PC-9 (cell line): ENCODE results near the gene BEX4. TPM values are rescaled to one million over a fixed set of nuclear protein-coding genes. Genes with fewer than 3 reads are reported as not detected.
"Not testable (repeated sequence)": the region's sequence is repeated elsewhere in the genome, so short reads cannot be mapped to it uniquely, and the experiment has no call there.

Experiments
- BruUV-seq: library from RNA; stranded (reverse); fragments of 400-500 nt; replicated peaks from 2 replicates; lab custom pipeline; 2021; lab: Mats Ljungman, UMichigan
- CTCF ChIA-PET: fragments of 300-600 bp; sonication (Branson Sonifier 250); formaldehyde crosslinking; loops from one replicate; lab custom pipeline; 2022; ENCODE audit warnings: antibody characterized with exemption; lab: Charles Lee
- POLR2A ChIA-PET: fragments of 300-600 bp; sonication (Branson Sonifier 250); formaldehyde crosslinking; loops from one replicate; lab custom pipeline; 2022; ENCODE audit warnings: antibody characterized with exemption; ENCODE audit not compliant: unreplicated experiment; lab: Charles Lee
- DNase-seq, 2 experiments: peaks; one replicate each; pipeline versions ENCODE4 v3.0.0 to v3.0.0-alpha.2; 2015 to 2022; ENCODE audit warnings: mixed read lengths in 1 of 2
- H2AFZ ChIP-seq: fragments of 200-600 bp; sonication (generic); 2 replicates; pipeline ENCODE4 v1.8.1; 2017; ENCODE audit warnings: antibody characterized with exemption
- H3F3A ChIP-seq: fragments of 200-600 bp; sonication (generic); 2 replicates; pipeline ENCODE4 v1.8.1; 2017; ENCODE audit warnings: antibody characterized with exemption, mild to moderate bottlenecking, low read depth; ENCODE audit not compliant: insufficient read depth
- H3K27ac ChIP-seq: fragments of 200-600 bp; sonication (generic); 2 replicates; pipeline ENCODE4 v1.6.1; 2016; ENCODE audit warnings: mixed run types
- H3K27me3 ChIP-seq: fragments of 200-600 bp; sonication (generic); 2 replicates; pipeline ENCODE4 v1.6.1; 2016; ENCODE audit warnings: low read depth, mixed run types; ENCODE audit not compliant: insufficient read depth
- H3K36me3 ChIP-seq: fragments of 200-600 bp; sonication (generic); 2 replicates; pipeline ENCODE4 v1.6.1; 2016; ENCODE audit warnings: low read depth, mixed run types
- H3K4me1 ChIP-seq: fragments of 200-600 bp; sonication (generic); replicated peaks from 2 replicates; pipeline ENCODE4 v1.6.1; 2016; ENCODE audit warnings: mixed run types; ENCODE audit not compliant: insufficient read depth
- H3K4me2 ChIP-seq: fragments of 200-600 bp; sonication (generic); 2 replicates; pipeline ENCODE4 v1.6.1; 2017; ENCODE audit warnings: mixed run types
- H3K4me3 ChIP-seq: fragments of 200-600 bp; sonication (generic); 2 replicates; pipeline ENCODE4 v1.6.1; 2016; ENCODE audit warnings: mixed run types
- H3K79me2 ChIP-seq: fragments of 200-600 bp; sonication (generic); 2 replicates; pipeline ENCODE4 v1.6.1; 2017; ENCODE audit warnings: low read depth, mixed run types
- H3K9me2 ChIP-seq: fragments of 200-600 bp; sonication (generic); 2 replicates; pipeline ENCODE4 v1.8.1; 2017; ENCODE audit warnings: mild to moderate bottlenecking; ENCODE audit not compliant: insufficient read depth
- H3K9me3 ChIP-seq: fragments of 200-600 bp; sonication (generic); 2 replicates; pipeline ENCODE4 v1.8.1; 2016; ENCODE audit warnings: low read depth; ENCODE audit not compliant: insufficient read depth
- H4K20me1 ChIP-seq: fragments of 200-600 bp; sonication (generic); 2 replicates; pipeline ENCODE4 v1.8.1; 2017; ENCODE audit not compliant: insufficient read depth
- EZH2 ChIP-seq: fragments of 200-600 bp; sonication (generic); IDR thresholded peaks from 2 replicates; pipeline ENCODE4 v1.8.0; 2017; ENCODE audit warnings: antibody characterized with exemption, low read depth
- intact Hi-C: fragments of 100-400 bp; cut with micrococcal nuclease; formaldehyde crosslinking; loops from one replicate; pipeline ENCODE4 v1.10.0; 2022; ENCODE audit not compliant: unreplicated experiment
- total RNA-seq: library from RNA; stranded (reverse); gene quantifications from 2 replicates; pipeline ENCODE4 v1.2.3, GENCODE V29; 2021
- TF ChIP-seq, protein P1 (sequence below): fragments of 200-600 bp; sonication (generic); conservative IDR thresholded peaks from 2 replicates; pipeline ENCODE4 v1.6.1; 2017; ENCODE audit warnings: mixed run types, antibody characterized with exemption, mild to moderate bottlenecking, moderate library complexity

Gene BEX4
- total RNA-seq, 1 experiment from 2014 or later = 1.0 TPM

DNA sequence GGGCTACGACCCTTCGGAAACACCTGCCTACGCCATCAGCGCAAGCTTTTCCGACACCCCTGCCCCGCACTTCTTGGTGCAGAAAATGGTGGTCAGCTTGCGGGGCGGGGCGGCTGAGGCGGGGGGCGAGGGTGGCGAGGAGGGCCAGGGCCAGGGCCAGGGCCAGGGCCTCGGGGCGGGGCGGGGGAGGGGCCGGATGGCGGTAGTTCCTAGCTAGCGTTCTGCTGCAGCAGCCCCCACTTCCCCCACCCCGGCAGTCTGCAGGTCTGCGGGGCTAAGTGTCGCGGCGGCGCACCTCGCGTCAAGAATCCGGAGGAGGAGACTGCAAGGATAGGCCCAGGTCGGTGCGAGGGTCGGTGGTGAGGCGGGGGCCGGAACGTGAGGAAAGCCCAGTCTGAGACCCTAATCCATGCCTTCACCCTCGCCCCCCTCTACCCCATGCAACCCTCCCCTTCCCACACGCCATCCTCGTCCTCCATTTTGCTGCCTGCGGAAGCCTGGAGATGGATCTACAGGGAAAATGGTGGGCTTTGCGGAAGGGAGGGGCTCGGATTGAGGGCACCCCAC is 600 bp downstream of the BEX4 start:
- intact Hi-C loops = loop anchor here (10.0 kb wide), 1 partner anchor 129 kb away; no protein-coding TSS in a partner anchor
- H2AFZ ChIP-seq = no peak overlapping the region
- no peak overlapping the region for H3K4me2 ChIP-seq
- H3K27ac ChIP-seq = no peak overlapping the region
- H3K79me2 ChIP-seq = no peaks in the 10 kb centered on the region
- H3K9me2 ChIP-seq = no peaks in the 10 kb centered on the region
- no peaks in the 10 kb centered on the region for H3K27me3 ChIP-seq
- ChIA-PET CTCF (no interaction called here), POLR2A (no interaction called here)
- no peak overlapping the region for H3K4me3 ChIP-seq
- TF ChIP-seq, protein P1, sequence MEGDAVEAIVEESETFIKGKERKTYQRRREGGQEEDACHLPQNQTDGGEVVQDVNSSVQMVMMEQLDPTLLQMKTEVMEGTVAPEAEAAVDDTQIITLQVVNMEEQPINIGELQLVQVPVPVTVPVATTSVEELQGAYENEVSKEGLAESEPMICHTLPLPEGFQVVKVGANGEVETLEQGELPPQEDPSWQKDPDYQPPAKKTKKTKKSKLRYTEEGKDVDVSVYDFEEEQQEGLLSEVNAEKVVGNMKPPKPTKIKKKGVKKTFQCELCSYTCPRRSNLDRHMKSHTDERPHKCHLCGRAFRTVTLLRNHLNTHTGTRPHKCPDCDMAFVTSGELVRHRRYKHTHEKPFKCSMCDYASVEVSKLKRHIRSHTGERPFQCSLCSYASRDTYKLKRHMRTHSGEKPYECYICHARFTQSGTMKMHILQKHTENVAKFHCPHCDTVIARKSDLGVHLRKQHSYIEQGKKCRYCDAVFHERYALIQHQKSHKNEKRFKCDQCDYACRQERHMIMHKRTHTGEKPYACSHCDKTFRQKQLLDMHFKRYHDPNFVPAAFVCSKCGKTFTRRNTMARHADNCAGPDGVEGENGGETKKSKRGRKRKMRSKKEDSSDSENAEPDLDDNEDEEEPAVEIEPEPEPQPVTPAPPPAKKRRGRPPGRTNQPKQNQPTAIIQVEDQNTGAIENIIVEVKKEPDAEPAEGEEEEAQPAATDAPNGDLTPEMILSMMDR = no peak
- TF ChIP-seq EZH2 = no peak
- no peaks in the 10 kb centered on the region for H3K4me1 ChIP-seq
- no peak for DNase-seq
- BruUV-seq = no TSS peak
- no peaks in the 10 kb centered on the region for H3K36me3 ChIP-seq
- H4K20me1 ChIP-seq = no peaks in the 10 kb centered on the region
- H3K9me3 ChIP-seq = no peaks in the 10 kb centered on the region
- H3F3A ChIP-seq = no peaks in the 10 kb centered on the region

DNA sequence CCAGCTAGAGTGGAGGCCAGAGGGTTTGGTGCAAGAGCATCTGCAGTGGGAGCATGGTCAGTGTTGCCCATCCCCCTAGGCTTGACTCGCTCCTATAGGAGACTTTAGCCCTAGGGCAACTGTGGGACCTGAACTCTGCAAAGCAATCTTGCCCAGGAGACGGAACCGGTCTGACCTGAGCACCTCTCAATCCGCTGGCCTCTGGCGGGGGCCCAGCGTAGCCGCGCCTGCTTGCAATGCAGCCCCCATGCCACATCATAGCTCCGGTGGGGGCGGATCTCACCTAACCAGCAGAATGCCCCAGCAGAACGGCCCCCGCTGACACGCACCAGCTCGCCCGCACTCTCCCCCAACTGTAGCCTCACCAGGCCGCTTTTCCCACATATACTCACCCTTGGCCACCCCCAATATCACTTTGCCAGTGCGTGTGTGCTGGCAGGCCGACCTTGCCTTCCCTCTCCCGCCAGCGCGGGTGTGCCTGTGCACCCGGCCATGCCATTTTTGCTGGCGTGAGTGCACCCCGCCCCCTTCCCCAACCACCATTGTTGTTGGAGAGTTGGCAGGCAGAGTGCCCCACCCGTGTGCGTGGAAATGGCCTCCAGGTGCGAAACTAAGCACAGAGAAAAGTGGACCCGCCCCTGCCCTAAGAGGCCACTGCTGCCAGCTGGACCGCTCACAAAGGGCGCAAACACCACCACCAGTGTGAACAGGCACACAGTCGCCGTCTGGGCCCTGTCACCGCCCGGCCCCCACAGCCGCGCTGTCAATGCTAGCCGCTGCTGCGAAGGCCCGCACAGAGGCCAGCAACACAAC is 5.8 kb downstream of the BEX4 start:
- ChIA-PET POLR2A (no interaction called here), CTCF (no interaction called here)
- DNase-seq = peak in 1 of 2 experiments; percentile 28
- no peaks in the 10 kb centered on the region for H3K9me2 ChIP-seq
- no peaks in the 10 kb centered on the region for H4K20me1 ChIP-seq
- H3K4me3 ChIP-seq = no peak overlapping the region
- no peaks in the 10 kb centered on the region for H3F3A ChIP-seq
- no peaks in the 10 kb centered on the region for H3K4me1 ChIP-seq
- no peaks in the 10 kb centered on the region for H3K27me3 ChIP-seq
- H3K9me3 ChIP-seq = no peaks in the 10 kb centered on the region
- TF ChIP-seq EZH2 = no peak
- H3K27ac ChIP-seq = no peak overlapping the region
- H3K4me2 ChIP-seq = no peak overlapping the region
- intact Hi-C loops = loop anchor here (10.0 kb wide), 1 partner anchor 74 kb away; no protein-coding TSS in a partner anchor
- H3K36me3 ChIP-seq = no peaks in the 10 kb centered on the region
- H3K79me2 ChIP-seq = no peaks in the 10 kb centered on the region
- BruUV-seq = no TSS peak
- H2AFZ ChIP-seq = no peak overlapping the region

DNA sequence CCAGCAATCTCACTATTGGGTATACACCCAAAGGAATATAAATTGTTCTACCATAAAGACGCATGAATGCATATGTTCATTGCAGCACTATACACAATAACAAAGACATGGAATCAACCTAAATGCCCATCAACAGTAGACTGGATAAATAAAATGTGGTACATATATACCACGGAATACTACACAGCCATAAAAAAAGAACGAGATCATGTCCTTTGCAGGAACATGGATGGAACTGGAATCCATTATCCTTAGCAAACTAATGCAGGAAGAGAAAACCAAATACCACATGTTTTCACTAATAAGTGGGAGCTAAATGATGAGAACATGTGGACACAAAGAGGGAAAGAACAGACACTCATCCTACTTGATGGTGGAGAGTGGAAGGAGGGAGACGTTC is 11.0 kb downstream of the BEX4 start:
- H2AFZ ChIP-seq, H3K27ac ChIP-seq, H3F3A ChIP-seq, H4K20me1 ChIP-seq, H3K79me2 ChIP-seq, H3K4me3 ChIP-seq, H3K36me3 ChIP-seq, H3K4me1 ChIP-seq, H3K27me3 ChIP-seq, H3K4me2 ChIP-seq, POLR2A ChIA-PET, CTCF ChIA-PET, BruUV-seq, H3K9me3 ChIP-seq, DNase-seq, H3K9me2 ChIP-seq: not testable (repeated sequence)
- intact Hi-C loops = loop anchor here (10.0 kb wide), 1 partner anchor 69 kb away; no protein-coding TSS in a partner anchor

DNA sequence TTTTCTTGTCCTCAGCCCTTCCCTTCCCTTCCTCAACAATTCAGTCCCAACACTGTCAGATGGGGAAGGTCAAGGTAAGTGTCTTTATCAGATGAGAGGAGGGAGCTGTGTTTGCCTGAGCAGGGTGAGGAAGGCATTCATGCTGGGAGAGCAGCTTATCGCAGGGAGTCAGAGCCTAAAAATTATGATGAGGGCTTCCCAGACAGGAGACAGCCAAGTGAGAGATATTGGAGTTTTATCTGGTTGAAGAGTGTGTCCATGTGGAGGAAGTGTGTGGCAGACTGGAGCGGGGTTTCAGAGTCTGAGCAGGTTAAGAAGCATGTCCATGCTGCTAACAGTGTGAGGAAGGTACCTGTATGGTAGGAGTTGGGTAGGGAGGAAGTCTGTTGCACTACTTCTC is 18.4 kb downstream of the BEX4 start:
- Histone ChIP-seq H3K4me1 (no peaks in the 10 kb centered on the region), H3K27ac (no peak overlapping the region), H3F3A (no peaks in the 10 kb centered on the region), H3K9me3 (no peaks in the 10 kb centered on the region), H3K9me2 (no peaks in the 10 kb centered on the region), H3K4me3 (no peak overlapping the region), H3K4me2 (no peak overlapping the region), H4K20me1 (no peaks in the 10 kb centered on the region), H3K36me3 (no peaks in the 10 kb centered on the region), H3K79me2 (no peaks in the 10 kb centered on the region), H2AFZ (no peak overlapping the region), H3K27me3 (no peaks in the 10 kb centered on the region)
- TF ChIP-seq, protein P1 = no peak
- TF ChIP-seq EZH2 = no peak
- ChIA-PET POLR2A (no interaction called here), CTCF (no interaction called here)
- no TSS peak for BruUV-seq
- intact Hi-C loops = no loop called here
- DNase-seq = no peak
